ENCODE data around the gene ONECUT3.

GRCh38 chr19:1750343-1751021, 2.8 kb upstream of the ONECUT3 start:
- TF ChIP-seq, protein P1, sequence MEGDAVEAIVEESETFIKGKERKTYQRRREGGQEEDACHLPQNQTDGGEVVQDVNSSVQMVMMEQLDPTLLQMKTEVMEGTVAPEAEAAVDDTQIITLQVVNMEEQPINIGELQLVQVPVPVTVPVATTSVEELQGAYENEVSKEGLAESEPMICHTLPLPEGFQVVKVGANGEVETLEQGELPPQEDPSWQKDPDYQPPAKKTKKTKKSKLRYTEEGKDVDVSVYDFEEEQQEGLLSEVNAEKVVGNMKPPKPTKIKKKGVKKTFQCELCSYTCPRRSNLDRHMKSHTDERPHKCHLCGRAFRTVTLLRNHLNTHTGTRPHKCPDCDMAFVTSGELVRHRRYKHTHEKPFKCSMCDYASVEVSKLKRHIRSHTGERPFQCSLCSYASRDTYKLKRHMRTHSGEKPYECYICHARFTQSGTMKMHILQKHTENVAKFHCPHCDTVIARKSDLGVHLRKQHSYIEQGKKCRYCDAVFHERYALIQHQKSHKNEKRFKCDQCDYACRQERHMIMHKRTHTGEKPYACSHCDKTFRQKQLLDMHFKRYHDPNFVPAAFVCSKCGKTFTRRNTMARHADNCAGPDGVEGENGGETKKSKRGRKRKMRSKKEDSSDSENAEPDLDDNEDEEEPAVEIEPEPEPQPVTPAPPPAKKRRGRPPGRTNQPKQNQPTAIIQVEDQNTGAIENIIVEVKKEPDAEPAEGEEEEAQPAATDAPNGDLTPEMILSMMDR (IDR thresholded peaks at IDR 0.05; ENCODE audit: low read depth, low read length): no peak
- TF ChIP-seq EZH2phosphoT487 (IDR thresholded peaks at IDR 0.05; ENCODE audit: low read depth): no peak
